Pulmonary artery endothelial cell (primary cell): ENCODE results near the gene SLC2A9. TPM values are rescaled to one million over a fixed set of nuclear protein-coding genes. Genes with fewer than 3 reads are reported as not detected.

Experiments used
- DNase-seq: peaks from one replicate; pipeline ENCODE4 v3.0.0-alpha.2; 2011; ENCODE audit warnings: low read depth, low spot score
- total RNA-seq: library from RNA; depleted of rRNA; stranded (reverse); fragments of >200 nt; gene quantifications from 2 replicates; pipeline ENCODE4 v1.2.3, GENCODE V29; 2014

SLC2A9 gene
- total RNA-seq, 1 donor from 2014 or later, result 0.92 TPM

DNA sequence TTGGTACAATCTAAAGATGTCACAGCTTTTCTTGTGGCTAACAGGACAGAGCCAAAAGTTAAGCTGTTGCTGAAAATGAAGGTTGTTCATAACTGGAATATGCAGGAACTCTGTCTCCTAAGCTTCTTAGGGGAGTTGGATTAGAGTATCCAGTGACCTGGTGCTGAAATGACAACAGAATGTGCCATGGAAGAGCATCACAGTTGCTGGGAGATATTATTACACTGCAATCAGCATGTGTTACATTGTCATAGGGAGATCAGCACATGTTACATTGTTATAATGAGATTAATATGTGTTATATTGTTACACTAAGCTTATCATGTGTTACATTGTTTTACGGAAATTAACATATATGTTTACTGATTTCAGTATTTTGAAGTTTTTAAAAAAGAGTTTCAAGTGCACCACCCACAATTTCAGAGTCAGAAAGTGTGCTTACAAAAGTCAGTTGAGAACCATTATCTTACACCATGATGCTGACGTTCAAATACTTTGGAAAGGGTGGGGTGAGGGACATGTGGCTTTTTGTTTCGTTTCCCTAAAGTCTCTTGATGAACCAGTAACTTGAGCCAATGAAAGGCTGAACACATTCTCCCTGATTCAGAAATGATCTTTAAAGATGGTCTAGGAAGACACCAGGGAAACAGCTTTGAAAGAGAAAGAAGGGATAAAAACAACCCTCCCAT is 126.5 kb downstream of the SLC2A9 start:
- no peak for DNase-seq

DNA sequence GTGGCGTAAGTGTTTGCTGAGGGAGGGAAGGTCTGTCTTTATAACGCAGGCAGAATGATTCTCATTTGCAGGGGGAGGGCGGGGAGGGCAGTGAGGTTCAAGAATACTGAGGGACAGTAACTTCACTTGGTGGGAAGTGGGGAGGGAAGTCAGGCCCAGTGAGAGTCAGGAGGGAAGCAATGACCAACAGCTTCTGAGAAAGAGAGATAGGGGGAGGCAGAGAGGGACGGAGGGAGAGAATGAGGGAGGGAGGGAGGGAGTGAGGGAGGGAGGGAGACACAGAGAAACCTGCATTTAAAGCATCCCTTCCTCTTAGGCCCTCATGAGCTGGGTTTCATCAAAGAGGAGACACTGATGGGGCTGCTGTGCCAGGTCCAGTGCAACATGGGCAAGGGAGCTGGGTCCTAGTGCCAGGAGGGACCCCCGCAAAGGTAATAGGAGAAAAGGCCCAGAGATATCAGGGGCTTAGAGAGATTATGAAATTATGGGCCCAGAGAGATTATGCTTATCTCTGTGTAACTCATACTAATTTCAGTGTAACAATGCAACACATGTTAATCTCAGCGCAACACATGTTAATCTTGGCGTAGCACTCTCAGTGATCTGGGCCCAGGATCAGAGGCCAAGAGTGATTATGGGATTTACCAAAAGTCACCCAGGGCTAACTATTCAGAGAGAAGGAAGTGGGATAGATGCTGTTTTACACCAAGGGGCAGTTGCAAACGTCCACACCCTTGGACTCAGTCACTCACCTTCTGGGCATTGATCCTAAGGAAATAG is 127.8 kb downstream of the SLC2A9 start:
- DNase-seq, result no peak

DNA sequence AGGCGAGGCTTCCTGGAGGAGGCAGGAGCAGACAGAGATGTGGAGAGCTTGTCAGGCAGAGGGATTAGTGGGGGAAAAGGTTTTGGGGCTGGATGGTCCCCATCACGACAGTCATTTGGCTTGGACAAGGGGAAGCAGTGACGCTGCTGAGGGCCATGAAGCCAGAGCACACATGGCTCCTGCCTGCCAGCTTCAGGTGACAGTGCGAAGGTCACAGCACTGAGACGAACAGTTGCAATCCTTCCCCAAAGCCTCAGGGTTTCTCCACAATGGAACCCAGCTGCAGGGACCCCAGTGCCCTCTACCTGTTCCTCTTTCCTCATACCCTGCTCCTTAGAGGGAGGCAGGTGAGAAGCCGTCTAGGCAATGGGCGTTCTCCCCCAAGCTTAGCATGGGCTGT is 129.6 kb downstream of the SLC2A9 start:
- DNase-seq, result no peak

DNA sequence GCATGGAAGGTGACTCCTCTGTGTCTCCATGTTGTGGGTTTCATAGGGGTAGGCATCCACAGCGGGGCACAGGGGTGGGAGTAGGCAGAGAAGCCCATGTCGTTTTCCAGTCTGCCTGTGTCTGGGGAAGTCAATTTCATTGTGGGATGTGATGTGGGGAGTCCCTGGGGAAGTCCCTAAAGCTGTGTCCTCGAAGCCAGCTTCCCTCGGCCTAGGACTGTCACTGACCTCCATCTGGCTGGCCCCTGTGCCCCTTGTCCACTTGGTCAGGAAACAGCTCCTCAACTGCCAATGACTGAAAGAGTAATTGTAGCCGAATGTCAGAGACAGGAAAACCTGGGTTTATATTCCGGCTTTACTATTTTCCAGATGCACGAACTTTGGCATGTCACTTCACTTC is 130.2 kb downstream of the SLC2A9 start:
- DNase-seq, result no peak

DNA sequence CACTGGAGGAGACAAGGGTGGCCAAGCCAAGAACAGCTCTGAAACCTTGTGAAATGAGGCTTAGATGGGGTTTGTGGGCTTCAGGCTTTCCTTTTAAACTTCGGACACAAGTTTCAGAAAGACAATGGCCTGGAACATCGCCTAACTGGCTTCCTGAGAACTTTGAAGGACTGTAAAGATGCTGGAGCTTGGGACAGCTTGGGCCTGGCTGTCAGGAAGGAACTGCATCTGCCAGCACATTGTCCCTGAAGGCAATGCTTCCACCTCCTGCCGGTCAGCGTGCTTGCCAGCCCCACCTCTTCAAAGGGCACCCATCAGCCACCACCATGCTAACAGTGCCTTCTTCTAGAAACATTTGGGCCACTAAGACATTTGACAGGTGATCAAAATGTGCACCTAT is 132.0 kb downstream of the SLC2A9 start:
- DNase-seq, result no peak

DNA sequence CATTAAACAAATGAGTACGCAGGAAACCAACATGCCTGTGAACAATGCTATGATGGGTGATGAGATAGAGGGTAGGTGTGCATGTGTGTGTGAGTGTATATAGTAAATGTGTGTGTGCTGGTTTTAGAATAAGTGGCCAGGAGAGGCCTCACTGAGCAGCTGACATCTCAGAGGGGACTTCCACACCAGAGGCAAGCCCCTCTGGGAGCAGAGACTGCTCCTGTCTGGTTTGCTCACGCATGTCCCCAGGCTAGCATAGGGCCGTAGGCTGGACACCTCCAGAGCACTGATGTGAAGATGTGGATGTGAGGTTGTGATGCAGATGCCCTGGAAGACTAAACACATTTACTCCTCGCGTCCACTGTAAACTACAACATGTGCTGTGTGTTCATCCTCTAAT is 135.3 kb downstream of the SLC2A9 start:
- no peak for DNase-seq

DNA sequence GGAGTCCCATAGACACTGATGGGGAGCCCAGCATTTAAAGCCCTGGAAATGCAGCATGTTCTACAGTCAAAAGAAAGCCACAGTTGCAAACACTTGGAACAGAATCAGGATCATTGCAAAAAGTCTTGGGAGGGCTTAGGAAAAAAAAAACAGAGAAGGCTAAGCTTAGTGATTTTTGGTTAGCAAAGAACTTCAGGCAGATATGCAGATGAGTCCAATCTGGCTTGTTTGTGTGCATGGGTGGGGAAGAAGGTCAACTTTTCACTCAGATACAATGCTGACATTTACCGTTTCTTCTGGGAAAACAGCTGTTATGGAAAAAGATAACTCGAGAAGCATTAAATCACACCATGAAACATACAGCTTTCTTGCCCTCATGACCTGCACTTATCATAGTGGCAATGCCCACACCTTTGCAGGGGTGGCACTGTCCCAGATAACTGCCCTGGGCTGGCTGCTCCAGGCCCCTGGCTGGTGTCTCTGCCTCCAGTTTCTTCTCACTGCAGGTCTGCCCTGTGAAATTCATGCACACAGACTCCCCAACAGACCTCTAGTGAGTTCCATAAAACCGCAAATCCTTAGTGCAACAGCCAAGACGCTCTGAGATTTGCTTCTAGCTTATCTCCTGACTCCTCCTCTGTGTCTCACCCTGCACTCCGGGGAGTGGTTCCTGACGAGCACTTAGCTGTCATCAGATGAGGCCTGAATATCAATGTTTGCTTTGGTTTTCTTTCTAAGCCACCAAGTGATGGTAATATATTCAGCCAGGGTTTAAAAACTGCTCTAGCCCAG is 140.7 kb downstream of the SLC2A9 start:
- DNase-seq, result no peak

DNA sequence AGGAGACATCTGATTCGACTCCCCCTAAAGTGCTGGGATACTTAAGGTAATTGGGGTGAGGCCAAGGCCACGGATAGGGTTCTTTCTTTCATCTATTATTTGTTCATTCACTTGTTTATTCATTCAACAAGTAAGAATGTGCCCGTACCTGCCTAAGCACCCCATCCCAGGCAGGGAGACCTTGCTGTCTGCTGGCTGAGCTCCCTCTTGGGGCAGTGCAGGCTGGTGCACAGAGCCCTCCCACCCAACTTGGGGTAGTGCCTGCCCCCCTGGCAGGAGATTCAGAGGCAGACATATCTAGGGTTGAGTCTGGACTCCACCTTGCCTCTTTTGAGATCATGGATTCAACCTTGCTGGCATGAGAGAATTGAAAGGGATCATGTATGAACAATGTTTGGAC is 144.2 kb downstream of the SLC2A9 start:
- DNase-seq, result no peak

DNA sequence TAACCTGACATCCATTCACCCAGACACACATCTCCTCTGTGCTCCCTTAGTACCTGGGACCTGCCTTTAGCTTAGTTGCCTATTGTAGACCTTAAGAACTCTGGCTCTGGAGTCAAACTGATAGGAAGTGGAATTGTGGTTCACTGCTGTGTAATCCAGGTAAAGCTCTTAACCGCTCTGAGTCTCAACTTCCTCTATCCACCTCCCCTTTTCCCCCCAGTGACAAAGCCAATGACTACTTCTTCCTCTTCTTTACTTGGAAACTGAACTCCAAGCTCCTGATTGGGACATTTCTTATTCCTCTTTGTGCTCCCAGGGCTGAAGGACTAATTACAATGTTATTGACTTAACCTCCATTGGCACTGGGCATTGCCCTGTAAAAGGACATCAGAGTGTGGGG is 145.8 kb downstream of the SLC2A9 start:
- no peak for DNase-seq

DNA sequence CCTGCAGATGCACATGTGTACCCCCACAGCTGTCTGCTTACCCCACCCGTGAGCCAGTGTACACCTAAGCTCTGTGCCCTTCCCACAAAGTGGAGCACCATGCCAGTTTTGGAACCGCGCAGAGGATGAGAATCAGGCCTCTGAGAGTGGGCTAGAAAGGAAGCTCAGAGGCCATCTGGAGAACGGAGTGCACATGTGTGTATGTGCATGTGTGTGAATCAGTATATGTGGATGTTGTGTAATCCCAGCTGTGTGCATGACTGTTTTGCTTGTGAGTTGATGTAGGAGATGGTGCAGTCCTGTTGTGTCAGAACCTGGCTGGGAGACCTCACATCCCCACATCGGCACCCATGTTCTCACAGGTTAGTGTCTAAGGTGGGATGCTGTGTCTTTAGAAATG is 146.9 kb downstream of the SLC2A9 start:
- DNase-seq, result no peak

DNA sequence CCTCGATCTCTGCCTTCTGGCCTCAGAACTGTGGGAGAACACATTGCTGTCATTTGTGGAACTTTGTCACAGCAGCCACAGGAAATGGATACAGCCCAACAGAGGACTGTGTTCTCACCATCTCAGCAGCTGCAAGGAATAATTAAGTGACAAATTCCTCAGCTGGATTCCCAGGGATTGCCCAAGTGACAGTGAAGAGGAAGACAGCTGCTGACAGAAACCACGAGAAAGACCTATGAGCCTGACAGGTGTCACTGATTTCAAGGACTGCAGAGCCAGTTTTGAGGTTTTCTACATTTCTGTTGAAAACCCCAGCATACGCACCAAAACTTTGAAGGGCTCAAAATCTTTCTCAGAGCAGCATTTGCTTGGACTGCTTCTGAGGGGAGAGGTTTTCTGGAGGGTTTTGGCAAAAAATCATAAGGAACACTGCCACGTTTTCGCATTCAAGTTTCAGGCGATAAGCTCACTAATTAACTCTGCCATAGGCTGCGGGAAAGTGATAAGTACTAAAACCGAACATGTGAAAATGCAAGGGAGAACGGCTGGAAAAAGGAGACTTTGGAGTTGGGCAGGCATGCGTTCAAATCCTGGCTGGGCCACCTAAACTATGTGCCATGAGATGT is 151.0 kb downstream of the SLC2A9 start:
- DNase-seq, result no peak

DNA sequence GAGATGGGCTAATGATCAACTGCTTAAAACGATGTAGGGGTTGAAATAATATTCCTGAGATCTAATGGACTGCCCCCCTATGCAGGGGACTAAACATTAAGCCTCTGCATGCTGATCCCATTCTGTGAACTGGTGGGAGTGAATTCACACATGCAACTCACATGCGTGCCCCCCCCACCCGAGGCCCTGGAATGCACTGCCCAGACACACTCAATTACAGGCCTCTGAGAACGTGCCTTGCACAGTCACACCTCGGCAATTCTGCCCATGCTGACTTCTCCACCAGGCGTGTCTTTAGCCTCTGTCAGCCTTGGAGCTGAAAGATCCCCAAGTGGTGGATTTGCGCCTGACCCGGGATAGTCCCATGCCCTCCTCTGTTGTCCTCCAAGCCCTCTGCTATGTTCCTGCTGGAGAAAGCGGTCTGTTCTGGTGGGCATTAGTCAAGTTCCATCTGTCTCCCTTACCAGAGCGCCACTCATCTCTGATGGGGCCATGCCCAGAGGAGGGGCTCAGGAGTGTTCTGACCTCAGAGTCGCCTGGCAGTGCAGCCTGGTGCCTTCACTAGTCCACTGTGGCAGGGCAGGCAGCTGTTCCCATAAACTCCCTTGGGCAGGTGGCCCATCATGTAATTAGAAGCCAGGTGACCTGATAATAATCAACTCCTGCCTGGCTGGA is 153.4 kb downstream of the SLC2A9 start:
- DNase-seq, result no peak

DNA sequence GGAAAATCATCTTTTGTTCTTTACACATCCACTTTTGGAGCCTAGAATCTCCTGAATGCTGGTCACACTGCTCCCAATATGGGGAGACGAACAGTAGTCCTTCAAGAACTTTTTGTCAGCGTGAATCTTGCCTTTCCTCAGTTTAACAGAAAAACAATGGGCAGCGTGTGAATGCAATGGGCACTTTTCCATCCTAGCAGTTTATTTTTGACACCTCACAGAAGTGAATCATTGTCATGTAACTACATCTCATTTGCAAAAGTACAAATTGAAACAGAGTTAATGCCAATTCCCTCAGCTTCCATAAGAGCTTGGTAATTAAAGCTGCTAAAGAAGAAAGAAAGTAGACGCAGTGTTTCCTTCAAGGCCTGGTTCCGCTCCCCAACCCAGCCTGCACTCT is 154.4 kb downstream of the SLC2A9 start:
- DNase-seq, result no peak

DNA sequence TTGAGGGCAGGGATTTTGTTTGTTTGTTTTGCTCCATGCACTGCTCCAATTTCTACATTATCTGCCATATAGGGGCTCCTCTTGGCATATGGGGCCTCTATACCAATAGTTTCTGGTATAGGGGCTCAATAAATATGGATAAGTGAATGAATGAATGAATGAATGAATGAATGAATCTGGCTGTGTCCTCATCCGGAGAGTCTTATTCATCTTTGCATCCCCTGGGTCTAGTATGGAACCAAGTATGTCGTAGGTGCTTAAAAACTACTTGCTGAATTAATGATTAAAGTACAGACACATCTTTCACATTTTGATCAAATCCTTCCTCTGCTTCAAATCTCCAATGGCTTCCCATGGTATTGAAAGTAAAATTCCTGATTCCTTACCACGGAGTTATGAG is 159.7 kb downstream of the SLC2A9 start:
- no peak for DNase-seq

DNA sequence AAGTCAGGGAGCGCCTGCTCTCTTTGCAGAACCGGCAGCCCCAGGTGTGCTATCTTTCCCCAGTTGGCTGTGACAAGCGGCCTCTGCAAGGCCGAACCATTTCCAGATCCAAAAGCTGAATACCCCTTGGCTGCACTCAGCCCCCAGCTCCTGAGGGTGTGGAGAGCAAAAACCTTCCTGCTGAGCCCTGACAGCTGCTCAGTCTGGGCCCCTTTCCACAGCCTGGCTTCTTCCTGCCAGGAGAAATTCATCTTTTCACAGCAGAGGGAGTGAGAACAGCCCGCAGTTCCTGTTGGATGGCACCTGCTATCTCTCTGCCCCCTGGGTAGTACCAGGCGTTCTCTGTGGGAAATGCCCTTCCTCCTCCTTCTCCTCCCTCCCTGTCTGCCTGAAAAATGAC is 161.5 kb downstream of the SLC2A9 start:
- no peak for DNase-seq

DNA sequence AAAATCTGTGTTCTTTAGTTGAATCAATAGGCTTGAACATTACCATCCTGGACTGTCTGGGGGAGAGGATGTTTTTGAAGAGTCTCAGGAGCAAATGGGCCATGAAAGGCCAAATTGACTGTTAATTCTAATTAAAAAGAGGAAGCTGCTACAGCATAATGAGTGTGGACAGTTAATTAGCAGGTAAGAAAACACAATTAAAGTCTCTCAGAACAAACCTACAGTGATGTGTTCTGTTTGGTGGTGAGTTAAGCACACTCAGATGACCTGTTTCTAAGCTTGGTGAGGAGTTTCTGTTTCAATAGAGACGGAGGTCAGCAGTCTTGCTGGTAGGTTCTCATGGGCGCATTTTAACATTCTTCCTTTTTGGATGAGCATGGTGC is 171.8 kb downstream of the SLC2A9 start:
- no peak for DNase-seq

DNA sequence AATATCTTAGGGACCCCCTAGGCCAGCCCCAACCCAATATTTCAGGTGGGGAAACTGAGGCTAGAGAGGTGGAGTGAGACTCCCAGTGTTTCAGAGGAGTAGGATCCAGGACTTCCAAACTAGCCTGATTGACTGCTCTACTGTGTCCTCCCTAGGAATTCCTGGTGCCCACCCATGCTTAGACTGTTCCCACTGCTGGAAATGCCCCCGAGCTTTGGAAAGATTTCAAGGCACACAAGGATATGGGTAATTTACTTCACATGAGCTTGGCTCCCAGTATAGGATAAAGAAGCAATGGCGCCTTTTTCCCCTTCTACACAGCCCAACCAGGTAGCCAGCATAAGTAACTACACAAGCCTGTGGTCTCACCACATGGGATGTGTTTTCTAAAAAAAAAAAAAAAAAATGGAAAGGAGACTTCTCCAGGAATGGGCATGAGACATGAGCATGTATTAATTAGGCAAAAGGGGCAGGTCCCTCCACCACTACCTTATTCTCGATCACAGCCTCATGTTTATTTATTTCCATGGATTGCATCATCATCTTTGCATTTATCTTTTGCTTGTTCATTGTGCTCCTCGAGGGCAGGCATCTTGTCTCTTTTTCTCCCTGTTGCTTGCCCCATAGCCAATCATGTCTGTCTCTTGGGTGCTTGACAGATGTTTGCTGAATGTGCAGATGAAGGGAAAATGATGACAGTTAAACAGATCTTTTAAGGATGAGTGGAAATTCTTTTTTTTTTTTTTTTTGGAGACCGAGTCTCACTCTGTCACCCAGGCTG is 173.1 kb downstream of the SLC2A9 start:
- no peak for DNase-seq

DNA sequence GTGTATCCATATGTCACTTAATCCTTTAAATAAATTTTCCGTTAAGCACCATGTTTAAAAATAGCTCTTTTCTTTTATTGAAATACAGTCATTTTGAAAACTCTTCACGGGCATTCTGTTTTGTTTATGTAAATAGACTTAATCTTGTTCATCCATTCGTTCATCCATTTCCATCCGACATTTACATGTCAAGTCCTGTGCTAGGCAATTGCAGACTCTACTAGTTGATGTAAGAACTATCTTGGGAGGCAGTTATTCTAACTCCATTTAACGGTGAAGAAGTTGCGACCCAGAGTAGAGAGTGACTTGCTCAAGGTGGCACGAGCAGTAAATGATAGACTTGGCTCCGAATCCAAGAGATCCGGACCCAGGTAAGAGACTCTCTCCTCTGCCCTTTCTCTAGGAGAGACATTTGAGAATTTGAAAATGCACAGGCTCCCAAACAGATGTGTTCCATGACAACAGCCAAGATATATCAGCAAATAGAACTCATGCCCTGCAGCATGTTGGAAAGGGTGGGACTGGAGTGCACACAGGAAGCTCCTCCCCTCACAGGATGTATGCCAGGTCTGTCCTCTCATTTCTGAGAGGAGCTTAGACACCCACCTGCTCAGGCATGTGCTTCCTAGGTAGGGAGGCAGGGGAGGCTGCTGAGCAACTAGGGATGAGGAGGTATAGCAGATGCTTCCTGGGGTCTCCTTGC is 175.4 kb downstream of the SLC2A9 start:
- no peak for DNase-seq

DNA sequence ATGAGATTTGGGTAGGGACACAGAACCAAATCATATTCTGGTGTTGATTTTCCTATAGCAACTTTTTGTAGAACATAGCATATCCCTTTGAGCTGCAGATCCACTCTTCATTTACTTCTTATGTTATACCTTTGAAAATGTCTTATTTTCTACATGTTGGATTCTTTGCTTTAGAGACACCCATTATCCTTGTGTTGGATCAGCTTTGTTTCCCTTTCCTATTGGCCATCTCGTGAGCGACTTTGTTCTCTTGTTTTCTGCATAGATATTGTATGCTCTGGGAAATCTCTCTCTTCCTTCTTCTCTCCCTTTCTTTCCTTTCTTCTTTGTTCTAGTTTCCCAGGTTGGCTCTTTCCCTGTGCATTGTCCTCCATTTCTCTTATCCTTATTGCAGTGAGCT is 180.2 kb downstream of the SLC2A9 start:
- no peak for DNase-seq

DNA sequence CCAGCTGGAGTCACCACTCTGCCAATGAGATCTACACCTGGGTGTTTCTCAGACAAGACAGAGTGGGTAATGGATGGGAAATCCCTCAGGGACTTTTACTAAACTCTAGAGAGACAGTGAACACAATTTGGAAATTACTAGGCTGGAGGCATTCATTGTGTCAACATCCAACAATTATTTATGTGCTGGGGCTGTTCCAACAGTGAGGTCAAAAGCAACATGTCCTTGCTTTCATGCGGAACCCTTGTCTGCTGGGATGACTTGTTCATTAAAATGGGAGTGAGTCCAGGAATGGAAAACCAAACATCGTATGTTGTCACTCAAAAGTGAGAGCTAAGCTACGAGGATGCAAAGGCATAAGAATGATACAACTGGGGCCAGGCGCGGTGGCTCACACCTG is 185.9 kb downstream of the SLC2A9 start:
- no peak for DNase-seq
